ENCODE data around the gene HEATR3. TPM values are rescaled to one million over a fixed set of nuclear protein-coding genes. Genes with fewer than 3 reads are reported as not detected.
A peak's percentile ranks its signal among the peaks of the same experiment; 100 is the strongest.

HEATR3 gene
- total and polyA plus RNA-seq, 2 of the 8 experiments (the other 6 are each of a cell fraction or from before 2014, with no cell fraction given) = 13.0 to 29.2 TPM

DNA sequence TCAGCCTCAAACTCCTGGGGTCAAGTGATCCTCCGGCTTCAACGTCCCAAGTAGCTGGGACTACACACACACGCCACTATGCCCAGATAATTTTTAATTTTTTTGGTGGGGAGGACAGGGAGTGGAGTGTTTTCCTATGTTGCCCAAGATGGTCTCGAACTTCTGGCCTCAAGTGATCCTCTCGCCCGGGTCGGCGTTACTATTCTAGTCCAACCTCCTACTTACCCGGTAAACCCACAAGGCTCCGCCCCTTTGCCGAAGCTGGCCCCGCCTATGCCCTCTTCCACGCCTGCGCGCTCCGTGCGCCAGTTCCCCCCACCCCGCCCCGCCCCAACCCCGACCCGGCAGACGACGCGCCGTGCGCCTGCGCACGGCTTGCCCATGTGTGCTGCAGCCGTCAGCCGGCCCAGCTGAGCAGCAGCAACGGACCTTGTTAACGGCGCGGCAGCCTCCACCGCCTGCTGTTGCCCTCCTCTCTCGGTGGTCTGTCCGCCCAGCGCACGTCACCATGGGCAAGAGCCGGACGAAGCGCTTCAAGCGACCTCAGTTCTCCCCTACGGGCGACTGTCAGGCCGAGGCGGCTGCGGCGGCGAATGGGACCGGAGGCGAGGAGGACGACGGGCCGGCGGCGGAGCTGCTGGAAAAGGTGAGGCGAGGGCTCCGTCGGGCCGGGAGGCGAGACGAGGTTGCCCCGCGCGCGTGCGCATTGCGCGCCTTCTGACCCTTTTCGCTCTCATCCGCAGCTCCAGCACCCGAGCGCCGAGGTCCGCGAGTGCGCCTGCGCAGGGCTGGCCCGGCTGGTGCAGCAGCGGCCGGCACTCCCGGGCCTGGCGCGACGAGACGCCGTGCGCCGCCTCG lies at the start of gene HEATR3 (continued):
- TF ChIP-seq BRCA1 (IDR thresholded peaks at IDR 0.05; ENCODE audit: low read depth, low read length) (no peak), JUND (IDR thresholded peaks at IDR 0.05; ENCODE audit: low read length) (no peak), RAD21 (IDR thresholded peaks at IDR 0.05 in 1 of 2, conservative IDR thresholded peaks at IDR 0.05 in 1 of 2; ENCODE audit: low read depth in 2 of 2, low read length in 2 of 2) (0 out of 4 replicates have a peak, but pooled peaks of 1 of the 2 experiments have one; percentile 1), SP1 (IDR thresholded peaks at IDR 0.05; ENCODE audit: low read depth, low read length) (peak; percentile 18; the same call in 1 of the 2 replicates), CTBP2 (IDR thresholded peaks at IDR 0.05; ENCODE audit: borderline replicate concordance, insufficient read depth, insufficient read length, low read length) (no peak), CREB1 (IDR thresholded peaks at IDR 0.05) (peak; percentile 34; the same call in 1 of the 2 replicates), RBBP5 (IDR thresholded peaks at IDR 0.05; ENCODE audit: borderline replicate concordance, low read depth, low read length) (peak; percentile 86; the same call in 1 of the 2 replicates), EGR1 (IDR thresholded peaks at IDR 0.05; ENCODE audit: borderline replicate concordance, low read depth, low read length) (no peak), SIN3A (conservative IDR thresholded peaks at IDR 0.05 in 1 of 2, IDR thresholded peaks at IDR 0.05 in 1 of 2; ENCODE audit: low read depth in 1 of 2, low read length in 2 of 2) (peak in 1 of 2 experiments; percentile 83; a peak in 2 of 4 replicates), SIRT6 (IDR thresholded peaks at IDR 0.05; ENCODE audit: low read length) (no peak)
- TF ChIP-seq, protein P1, sequence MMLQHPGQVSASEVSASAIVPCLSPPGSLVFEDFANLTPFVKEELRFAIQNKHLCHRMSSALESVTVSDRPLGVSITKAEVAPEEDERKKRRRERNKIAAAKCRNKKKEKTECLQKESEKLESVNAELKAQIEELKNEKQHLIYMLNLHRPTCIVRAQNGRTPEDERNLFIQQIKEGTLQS (IDR thresholded peaks at IDR 0.05; ENCODE audit: insufficient read depth, low read depth, low read length) = no peak
